Adipose tissue (tissue), 3 donors: ENCODE measurements around the gene RNF167. TPM values are rescaled to one million over a fixed set of nuclear protein-coding genes. Genes with fewer than 3 reads are reported as not detected.

Experiments
- H3K27ac ChIP-seq: one replicate; pipeline ENCODE4 v1.5.1; 2013; ENCODE audit warnings: low read depth, low read length
- WGBS, 3 donors: extraction: QIAGEN DNeasy Blood & Tissue Kit; methylation state at CpG; one replicate each; pipeline ENCODE4 v1.1.7; 2013; 5-methylcytosine and 5-hydroxymethylcytosine counted together
- polyA plus RNA-seq, 3 donors: library from polyadenylated mRNA; stranded (reverse); fragments of 200-250 nt; gene quantifications; one replicate each; pipeline ENCODE4 v1.2.3, GENCODE V29; 2013
- donor health status: healthy with polysubstance abuse.
- donor health status: Bipolar disorder and iron deficiency.
- donor health status: healthy.

The RNF167 gene
- polyA plus RNA-seq, 3 donors: 60.2 to 111 (median 79.2) TPM

DNA sequence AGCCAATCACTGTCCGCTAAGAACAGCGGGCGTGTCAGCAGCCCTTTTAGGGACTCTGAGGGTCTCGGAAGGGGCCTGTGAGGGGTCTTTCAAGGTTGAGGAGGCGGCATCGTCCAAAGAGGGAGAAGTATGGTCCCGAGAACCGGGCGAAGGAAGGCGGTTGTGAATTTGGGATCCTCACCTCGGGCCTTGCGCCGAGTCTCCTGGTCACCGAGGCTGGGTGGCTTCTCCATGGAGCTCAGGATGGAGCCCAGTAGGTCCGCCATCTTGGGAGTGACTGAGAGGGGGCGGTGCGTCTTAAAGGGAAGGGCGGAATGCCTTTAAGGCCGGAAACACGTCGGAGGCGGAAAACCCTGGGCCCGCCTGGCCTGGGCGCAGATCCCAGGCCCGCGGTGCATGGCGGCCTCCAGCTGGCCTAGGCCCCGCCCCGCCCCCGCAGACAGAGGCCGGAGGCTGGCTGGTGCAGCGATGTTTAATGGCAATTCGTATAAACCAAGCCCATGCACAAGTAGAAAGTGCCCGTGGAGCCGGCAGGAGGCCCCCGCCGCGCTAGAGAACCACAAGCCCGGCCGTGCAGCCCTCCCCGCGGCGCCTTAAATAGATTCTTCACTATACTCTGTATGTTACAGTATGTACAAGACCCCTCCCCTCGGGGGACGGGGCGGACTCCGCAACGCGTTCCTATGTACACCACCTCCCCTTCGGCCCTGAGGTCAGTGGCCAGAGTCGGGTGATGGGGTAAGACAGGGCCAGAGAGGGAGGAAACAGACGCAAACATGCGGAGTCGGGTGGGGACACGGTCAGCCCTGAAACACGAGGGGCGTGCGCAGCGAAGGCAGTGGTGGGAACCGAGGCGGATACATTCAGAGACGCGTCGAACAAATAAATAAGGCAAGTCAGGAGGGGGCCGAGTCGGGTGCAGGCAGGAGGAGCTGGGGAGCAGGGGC lies 27.7 kb downstream of the RNF167 start, which contains the start of gene SPAG7:
Gene SPAG7 (minus strand): TSS at position 279 of the 947 bp plus-strand sequence. CDS start 13 bp downstream, at position 266.
- 0 to 1% (median 1%) methylated on average over 66 of the region's 66 CpGs for WGBS, 3 donors
- no peak within 1 kb of the TSS for H3K27ac ChIP-seq

DNA sequence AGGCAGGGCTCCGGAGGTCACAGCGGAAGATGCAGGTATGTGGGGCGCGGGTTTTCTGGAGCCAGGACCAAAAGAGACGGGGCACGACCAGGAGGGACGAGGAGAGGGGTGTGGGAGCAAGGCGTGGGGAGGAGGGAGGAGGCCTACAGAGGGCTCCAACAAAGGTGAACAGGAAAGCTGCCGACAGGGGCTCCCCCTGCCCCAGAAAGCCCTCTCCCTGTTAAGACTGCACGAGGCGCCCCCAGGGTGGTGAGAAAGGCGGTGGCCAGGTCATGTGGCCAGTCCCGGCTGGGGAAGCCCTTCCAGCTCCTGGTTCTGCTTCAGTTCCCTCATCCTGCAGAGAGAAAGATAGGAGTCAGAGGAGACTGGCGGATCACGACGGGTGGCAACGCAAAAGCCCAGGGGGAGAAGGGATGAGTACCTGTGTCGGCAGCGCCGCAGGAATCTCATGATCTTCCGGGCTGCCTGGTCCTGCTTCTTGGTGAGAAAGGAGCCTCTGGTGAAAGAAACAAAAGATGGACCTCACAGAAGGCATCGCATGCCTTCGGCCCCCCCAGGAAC lies 28.5 kb downstream of the RNF167 start:
- WGBS, 3 donors: 34 to 37% (median 37%) methylated on average over 22 to 23 of the region's 23 CpGs
- H3K27ac ChIP-seq: no peak overlapping the region

DNA sequence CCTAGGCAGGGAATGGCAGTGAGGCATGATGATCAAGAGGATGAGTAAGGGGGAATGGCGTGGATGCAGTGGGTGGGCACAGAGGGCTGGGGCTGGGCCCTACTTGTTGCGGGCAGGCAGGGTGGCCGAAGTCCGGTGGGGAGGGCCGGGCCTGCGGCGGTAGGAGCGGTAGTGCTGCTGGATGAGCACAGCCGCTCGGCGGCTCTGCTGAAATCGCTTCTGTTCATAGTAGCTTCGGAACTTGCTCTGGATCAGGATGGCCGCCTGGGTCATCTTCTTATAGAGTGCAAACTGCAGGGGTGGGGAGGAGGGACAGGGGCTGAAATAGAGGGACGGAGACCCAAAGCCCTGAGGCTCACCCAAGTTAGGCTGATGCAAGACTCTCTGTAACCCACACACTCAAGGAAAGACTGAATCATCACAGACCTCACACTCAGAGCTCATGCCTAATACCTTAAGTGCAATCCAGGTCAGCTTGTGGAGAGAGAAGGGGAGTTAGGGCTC lies 29.0 kb downstream of the RNF167 start:
- WGBS, 3 donors: 69 to 77% (median 71%) methylated on average over 15 of the region's 15 CpGs
- H3K27ac ChIP-seq: no peak overlapping the region

DNA sequence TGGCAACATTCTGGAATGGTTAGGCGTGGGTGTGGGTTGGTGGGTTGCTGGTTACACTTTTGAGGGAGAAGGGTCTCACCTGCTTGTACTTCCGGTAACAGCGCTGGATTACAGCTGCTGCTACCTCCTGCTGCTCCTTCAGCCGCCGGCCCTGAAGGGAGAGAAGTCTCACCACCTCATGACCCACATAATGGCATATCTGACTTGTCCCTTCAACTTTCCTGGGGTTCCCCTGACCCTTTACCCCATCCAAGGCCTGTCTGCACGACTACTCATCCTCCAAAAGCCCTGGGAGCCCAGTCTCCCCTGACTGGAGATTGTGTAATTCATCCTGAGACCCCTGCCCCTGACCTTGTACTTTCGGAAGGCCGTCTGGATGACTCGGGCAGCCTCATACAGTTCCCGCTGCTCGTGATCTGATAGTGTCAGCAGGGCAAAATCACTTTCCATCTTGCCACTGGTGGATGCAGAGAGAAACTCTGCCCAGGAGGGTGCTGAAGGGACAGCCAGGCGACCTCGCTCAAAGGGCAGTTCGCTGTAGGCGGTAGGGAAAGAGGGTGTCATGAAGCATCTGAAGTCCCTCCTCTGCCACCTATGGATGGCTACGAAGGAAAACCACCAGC lies 29.6 kb downstream of the RNF167 start:
- WGBS, 3 donors: 79 to 84% (median 80%) methylated on average over 16 of the region's 16 CpGs
- no peak overlapping the region for H3K27ac ChIP-seq

DNA sequence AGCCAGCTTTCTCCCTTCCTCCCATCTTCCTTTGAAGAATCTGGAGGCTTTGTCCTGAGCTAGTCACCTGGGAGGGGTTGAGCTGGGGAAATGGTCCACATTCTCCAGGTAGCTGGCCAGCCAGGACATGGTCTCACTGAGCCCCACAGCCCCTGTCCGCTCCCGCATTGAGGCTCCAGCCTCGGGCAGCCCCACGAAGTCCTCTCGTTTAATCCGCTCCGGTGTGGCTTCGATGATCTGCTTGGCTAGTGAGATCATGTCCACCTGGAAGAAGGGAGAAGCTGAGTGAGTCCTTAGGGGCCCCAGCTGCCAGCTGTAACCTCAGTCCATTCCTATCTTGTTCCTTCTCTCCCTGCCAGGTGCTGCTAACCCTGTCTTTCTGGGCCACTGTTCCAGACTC lies 30.2 kb downstream of the RNF167 start:
- 87 to 97% (median 94%) methylated on average over 8 of the region's 8 CpGs for WGBS, 3 donors
- no peak overlapping the region for H3K27ac ChIP-seq

DNA sequence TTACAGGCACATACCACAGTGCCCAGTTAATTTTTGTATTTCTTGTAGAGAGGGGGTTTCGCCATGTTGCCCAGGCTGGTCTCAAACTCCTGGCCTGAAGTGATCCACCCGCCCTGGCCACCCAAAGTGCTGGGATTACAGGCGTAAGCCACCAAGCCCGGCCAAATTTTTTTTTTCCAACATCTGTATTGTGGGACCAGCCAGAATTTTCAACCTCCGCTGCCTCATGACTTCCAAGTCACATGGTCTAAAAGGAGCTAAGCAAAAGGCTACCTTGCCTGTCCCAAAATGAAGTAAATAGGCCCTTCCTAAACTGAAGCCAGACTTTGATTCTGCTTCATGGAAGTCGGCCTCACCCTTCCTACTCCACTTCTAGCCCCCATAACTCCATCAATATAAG lies 31.8 kb downstream of the RNF167 start:
- no peak overlapping the region for H3K27ac ChIP-seq
- 77 to 89% (median 82%) methylated on average over 6 of the region's 6 CpGs for WGBS, 3 donors

DNA sequence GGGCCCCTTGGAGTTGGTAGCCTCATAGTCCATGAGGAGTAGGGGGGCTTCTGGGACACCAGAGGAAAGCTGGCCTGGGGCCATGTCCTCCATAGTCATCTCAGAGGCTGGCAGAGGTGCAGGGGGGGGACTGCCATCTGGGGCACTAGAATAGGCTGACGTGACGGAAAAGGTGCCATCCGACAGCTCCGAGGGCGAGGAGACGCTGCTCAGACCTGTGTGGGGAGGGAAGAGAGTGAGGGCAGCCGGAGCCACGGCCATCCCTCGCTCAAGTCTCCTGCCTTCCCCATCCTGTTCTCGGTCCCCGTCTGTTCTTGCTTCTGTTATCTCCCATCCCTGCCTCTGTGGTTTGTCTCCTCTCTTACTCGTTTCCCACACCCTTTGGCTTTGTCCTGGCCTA lies 32.3 kb downstream of the RNF167 start:
- H3K27ac ChIP-seq: no peak overlapping the region
- 81 to 94% (median 93%) methylated on average over 9 to 12 of the region's 12 CpGs for WGBS, 3 donors

DNA sequence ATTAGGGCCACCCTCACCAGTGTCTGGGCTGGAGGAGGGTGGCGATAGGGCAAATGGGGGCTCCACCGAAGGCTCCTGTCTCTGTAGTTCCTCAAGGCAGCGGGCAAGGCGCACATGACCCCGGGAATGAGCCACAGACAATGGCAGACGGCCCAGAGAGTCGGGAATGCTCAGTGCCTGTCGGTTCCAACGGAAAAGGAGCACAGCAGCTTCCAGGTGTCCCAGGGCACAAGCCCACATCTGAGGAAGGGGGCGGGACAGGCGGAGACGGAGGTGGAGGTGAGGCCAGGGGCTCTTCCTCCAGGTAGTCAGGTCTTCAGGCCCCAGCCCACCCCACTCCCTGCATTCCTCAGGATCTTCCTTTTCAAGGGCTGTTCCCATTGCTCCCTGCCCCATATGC lies 32.7 kb downstream of the RNF167 start:
- no peak overlapping the region for H3K27ac ChIP-seq
- 80 to 86% (median 82%) methylated on average over 12 of the region's 12 CpGs for WGBS, 3 donors

DNA sequence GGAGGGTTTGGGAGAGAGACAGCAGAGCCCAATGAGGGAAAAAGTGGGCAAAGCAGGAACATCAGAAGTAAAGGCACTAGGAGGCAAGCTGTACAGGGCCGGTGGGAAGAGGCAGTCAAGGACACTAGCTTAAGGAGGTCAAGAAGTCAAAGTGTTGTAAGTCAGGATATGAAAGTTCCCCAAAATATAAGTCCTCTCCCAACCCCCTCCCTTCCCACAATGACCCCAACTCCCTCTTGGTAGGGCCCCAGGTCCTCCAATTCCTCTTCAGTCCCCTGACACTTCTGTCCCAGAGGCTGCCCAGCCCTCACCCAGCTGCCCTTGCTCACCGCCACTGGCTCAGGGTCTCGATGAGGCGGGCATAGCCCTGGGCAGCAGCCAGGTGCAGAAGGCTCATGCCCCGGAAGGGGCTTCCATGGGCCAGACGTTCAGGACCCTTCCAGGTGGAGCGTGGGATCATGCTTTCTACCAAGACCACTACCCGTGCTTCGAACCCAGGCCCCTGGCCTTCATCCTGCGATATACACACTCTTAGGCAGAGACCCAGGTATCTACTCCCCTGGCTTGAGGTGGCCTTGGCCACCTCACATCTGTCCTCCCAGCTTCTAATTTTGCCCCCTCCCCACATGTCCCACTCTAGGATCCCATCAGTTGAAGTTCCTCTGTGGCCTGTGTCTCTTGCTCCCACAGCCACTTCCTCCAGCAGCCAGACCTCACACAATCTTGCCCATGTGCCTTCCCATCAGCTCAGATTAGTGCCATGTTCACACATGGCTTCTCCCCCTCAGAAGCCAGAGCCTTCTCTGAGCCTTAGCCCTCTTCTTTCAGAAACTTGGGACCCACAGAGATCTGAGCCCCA lies 33.4 kb downstream of the RNF167 start:
- H3K27ac ChIP-seq: no peak overlapping the region
- WGBS, 3 donors: 82 to 90% (median 85%) methylated on average over 10 of the region's 10 CpGs

DNA sequence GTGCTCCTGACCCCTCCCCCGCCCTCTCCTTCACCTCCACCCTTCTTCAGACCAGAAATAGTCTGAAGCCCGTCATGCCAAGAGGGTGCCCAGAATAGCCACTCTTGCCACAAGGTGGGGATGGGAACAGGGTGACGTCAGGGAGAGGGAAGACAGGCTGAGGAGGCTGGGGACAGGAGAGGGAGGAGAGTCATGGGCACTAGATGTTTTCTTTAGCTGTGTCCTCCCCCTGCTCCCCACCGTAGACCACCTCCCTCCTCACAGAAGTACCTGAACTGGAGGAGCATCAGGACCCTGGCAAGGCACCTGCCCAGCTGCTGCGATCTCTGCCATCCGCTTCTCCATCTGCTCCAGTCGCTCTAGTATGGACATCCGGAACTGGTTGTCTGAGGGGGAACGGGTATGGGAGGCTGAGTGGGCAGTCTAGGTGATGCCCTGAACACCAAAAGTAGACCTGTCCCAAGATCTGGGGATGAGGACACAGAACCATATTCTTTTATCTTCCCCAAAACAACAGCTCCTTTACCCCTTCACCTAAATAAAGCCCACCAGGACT lies 34.1 kb downstream of the RNF167 start:
- WGBS, 3 donors: 86 to 92% (median 91%) methylated on average over 9 of the region's 9 CpGs
- no peak overlapping the region for H3K27ac ChIP-seq

DNA sequence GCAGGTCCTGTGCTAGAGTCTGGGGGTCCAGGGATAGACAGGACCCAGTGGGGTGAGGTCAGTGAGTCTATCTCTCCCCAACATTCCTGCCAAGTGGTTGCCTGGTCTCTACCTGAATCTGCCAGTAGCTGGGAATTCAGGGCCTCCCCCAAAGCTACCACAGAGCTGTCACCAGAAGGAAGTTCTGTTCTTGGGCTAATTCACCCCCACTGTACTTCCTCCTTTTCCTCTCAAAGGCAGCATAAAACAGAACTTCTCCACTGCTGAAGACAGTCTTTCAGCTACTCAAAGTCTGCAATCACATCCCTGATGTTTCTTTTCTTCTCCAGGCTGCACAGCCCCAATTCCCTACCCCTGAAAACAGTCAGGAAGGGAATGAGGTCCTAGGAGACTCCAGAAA lies 38.7 kb downstream of the RNF167 start:
- no peak overlapping the region for H3K27ac ChIP-seq

DNA sequence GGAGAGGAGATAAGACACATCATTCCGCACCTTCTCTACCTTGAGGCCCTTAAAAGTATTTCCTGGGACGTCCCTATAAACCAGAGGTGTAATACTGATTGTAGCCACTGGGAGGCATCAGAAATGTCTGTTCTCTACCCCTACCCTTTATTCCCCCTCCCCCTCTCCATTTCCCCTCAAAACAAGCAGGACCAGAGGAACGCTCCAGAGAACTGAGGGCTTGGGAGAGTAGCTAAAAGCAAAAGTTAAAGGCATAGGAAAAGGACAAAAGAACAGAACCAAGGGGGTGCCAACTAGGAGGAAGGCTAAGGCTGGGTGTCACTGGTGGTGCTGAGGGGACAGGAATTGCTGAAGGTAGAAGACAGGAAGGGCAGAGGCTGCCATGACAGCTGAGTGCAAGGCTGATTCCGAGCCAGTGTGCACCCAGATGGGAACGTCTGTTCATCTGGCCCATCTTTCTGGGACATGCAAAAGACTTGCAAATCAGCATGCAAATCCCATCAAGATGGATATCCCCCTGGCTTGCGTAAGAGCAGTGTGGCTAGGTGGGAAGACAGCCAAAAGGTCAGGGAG lies 40.7 kb downstream of the RNF167 start:
- 35 to 44% (median 40%) methylated on average over 6 of the region's 6 CpGs for WGBS, 3 donors

DNA sequence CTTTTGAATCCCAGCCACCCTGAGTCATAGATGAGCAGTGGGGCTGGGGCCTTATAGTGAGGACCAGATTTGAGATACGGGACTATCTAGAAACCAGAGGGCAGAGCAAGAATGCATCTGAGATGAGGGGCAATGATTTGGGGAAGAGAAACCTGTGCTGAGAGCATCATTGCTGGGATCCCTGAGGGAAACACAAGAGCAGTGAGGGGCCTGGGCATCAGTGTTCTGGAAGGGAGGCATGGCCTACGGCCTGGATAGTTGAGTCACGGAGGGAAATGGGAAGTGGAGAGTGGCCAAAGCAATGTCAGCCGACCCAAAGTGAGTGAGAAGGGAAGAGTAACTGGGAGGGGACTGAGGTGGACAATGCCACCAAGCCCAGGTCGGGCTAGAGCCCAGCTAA lies 42.2 kb downstream of the RNF167 start:
- 56 to 66% (median 61%) methylated on average over 5 of the region's 5 CpGs for WGBS, 3 donors
- H3K27ac ChIP-seq: no peak overlapping the region

More for the DNA sequence above, 40.7 kb downstream of the RNF167 start:
- no peak overlapping the region for H3K27ac ChIP-seq

DNA sequence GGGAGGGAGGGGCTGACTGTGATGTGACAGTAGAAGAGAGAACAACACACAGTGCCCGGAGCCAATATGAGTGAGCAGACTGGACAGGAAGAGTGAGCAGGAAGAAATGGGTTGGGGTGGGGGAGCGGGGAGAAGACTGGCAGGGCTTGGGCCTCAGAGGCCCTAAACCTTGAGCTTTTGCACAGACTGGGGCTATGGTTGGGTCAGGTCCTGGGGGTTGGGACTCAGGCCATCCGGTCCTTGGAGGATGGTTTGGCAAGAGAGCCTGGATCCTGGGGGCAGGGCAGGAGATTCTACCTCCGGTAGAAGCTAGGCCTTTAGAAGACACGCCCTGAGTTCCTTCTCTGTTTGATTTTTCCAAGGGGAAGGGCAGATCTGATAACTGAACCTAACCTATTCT lies 46.3 kb downstream of the RNF167 start:
- no peak overlapping the region for H3K27ac ChIP-seq
- 24 to 30% (median 29%) methylated on average over 5 of the region's 5 CpGs for WGBS, 3 donors

DNA sequence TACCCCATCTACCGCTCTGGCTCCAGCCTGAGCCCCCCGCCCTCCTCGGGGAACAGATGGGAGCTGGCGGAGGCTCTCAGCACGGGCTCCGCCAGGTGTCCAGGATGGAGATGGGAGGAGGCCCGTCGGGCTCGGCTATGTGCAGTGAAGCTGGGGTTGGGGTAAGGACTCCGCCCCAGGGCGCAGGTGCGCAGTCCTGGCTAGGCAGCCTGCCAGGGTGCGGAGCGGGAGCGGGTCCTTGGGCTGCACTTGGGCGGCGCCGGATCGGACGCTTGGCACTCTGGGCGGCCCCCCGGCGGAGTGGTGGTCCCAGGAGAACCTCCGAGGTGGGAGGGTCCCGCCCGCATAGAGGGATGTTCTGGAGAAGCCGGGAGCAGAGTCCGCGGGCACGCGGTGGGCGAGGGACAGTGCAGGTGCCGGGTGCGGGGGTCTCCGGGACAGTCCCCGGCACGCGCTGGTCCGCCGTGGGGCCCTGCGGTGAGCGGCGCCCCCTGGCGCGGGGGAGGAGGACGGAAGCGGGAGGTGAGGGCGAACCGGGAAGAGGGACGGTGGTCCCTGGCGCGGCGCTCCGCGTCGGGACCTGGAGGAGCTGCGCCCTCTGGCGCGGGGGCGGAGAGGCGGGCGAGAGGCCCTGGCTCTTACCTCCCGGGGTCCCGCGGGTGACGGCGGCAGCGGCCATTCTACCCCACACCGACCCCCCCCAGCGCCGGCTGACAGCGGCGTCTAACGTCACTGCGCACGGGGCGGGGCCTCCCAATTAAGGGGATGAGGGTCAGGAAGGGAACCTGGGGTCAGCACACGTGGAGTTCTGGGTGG lies 47.1 kb downstream of the RNF167 start, which contains the start of gene CAMTA2:
Gene CAMTA2 (minus strand): TSS at position 725 of the 816 bp plus-strand sequence. CDS start 1,453 bp downstream, outside the sequence.
- 0 to 2% (median 1%) methylated on average over 58 to 78 of the region's 78 CpGs for WGBS, 3 donors
- H3K27ac ChIP-seq: peak within 1 kb of the TSS; percentile 56

DNA sequence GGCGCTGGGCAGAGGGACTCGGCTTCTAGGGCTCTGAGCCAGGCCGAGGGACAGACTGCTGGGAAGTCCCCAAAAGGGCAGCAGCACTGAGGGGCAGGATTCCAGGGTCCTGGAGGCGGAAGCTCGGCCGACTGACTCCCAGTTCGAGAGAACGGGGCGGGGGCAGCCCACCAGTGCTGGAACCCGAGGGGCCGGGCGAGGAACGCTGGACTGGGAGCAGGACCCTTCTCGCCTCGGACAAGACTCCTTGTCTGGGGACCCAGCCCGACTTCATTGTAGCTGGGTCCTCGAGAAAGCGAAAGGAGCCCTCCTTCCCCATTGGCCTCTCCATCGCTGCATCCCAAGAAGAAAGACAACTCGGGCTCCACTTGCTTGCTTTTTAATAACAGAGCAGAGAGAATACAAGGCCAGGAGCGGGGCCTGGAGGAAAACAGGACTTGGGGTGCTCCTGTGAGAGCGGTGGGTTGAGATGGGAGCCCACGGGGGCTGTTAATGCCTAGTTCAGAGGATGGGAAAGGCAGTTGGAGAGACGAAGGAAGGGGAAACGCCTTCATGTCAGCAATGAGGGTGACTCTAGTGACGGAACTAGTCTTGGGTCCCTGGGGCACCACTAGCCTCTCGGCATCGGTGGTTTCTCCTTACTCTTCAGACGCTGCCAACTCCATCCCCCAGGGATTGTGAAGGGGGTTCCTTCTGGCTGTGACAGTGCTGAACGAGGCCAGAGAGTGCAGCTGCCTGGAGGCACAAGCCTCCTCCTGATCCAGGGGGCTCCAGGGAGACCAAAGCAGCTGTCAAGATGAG lies 47.9 kb downstream of the RNF167 start:
- H3K27ac ChIP-seq: peak overlapping the region; percentile 56
- WGBS, 3 donors: 1 to 7% (median 1%) methylated on average over 29 to 30 of the region's 30 CpGs
